AG04449 (cell line): ENCODE measurements around the gene SIRT7.

ENCODE experiments used
- CTCF ChIA-PET: fragments of 350-600 bp; formaldehyde crosslinking; extraction: SDS; loops from one replicate; lab custom pipeline; 2021; ENCODE audit warnings: antibody characterized with exemption; lab: Yijun Ruan, JAX
- POLR2A ChIA-PET: fragments of 400-600, 350-600 bp; formaldehyde crosslinking; extraction: SDS; loops from one replicate; lab custom pipeline; 2020; ENCODE audit warnings: antibody characterized with exemption, inconsistent platforms; lab: Yijun Ruan, JAX
- DNase-seq: peaks from one replicate; pipeline ENCODE4 v3.0.0-alpha.2; 2010; ENCODE audit warnings: low read depth, low spot score
- H3K4me3 ChIP-seq: 2 replicates; pipeline ENCODE4 v1.5.1; 2011; ENCODE audit warnings: low read depth, mild to moderate bottlenecking, control low read depth, low read length
- CTCF ChIP-seq: IDR thresholded peaks from one replicate; pipeline ENCODE4 v1.5.1; 2011; ENCODE audit warnings: mild to moderate bottlenecking, moderate library complexity, low read length, control low read depth, inconsistent platforms; ENCODE audit not compliant: insufficient read depth; ENCODE audit errors: missing control alignments

SIRT7 gene

GRCh38 chr17:81940538-81941483, 22.8 kb upstream of the SIRT7 start:
- ChIA-PET POLR2A (no interaction called here), CTCF (interaction anchor here (1.9 kb wide), 1 partner anchor 19 kb away, joined by 11 read pairs; no protein-coding TSS in a partner anchor)
- no peak for DNase-seq
- H3K4me3 ChIP-seq = no peak overlapping the region
- TF ChIP-seq CTCF = no peak

DNA sequence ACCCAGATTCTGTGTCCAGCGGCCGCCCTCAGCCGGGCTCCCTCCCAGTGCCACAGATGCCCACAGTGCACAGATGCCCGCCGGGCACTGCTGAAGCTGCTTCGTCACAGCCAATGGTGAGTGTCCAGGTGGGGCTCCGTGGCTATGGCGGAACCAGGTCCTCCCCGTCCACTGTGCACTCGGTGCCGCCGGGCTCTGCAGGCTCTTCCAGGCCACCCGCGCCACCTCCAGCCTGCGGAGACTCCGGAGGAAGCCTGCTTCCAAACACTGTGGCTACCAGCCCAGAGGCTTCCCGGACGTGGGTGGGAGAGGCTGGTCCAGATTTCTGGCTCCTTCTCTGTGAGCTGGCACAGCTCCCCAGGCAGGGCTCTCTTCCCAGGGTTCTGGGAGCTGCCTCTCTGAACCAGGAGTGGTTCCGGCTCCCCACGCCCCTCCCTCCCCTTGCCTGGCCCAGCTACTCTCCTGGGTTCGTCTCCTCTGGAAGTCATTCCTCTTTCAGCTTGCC, 22.0 kb upstream of the SIRT7 start:
- no peak for TF ChIP-seq CTCF
- ChIA-PET CTCF (interaction anchor here (0.6 to 1.9 kb wide), 2 partner anchors 12 to 20 kb away, joined by 3 to 11 read pairs; partner anchors contain the start of gene MAFG), POLR2A (no interaction called here)
- no peak overlapping the region for H3K4me3 ChIP-seq
- DNase-seq = no peak

GRCh38 chr17:81939218-81939617, 21.2 kb upstream of the SIRT7 start:
- H3K4me3 ChIP-seq = no peak overlapping the region
- DNase-seq = no peak
- TF ChIP-seq CTCF = no peak
- ChIA-PET CTCF (interaction anchor here (1.4 kb wide), 1 partner anchor 21 kb away, joined by 10 read pairs; the partner anchor contains the start of gene NOTUM), POLR2A (no interaction called here)

DNA sequence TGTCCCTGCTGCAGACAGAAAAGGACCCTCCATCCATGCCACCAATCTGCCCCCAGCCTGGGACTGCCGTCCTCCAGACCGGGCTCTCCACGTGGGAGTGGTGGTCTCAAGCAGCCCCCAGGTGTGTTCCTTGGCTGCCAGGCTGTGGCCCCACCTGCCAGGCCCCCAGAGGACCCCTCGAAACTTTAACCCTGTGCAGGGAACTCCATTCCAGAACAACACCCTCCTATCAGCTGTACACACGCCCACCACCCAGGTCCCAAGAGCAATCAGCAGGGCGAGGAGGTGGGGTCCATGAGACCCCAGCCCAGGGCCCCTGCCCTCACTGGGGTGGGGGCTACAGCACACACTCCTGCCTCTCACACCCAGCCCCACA, 17.7 kb upstream of the SIRT7 start:
- POLR2A ChIA-PET = interaction anchor here (0.7 kb wide), 1 partner anchor 8 kb away, joined by 4 read pairs; no protein-coding TSS in a partner anchor
- TF ChIP-seq CTCF = no peak
- DNase-seq = no peak
- H3K4me3 ChIP-seq = peak overlapping the region; percentile 56
- CTCF ChIA-PET = interaction anchor here (1.0 kb wide), 2 partner anchors 12 to 24 kb away, joined by 3 to 4 read pairs; no protein-coding TSS in a partner anchor

GRCh38 chr17:81934850-81935708, 17.1 kb upstream of the SIRT7 start:
- ChIA-PET CTCF (interaction anchor here (1.1 to 1.2 kb wide), 2 partner anchors 18 to 24 kb away, joined by 3 to 4 read pairs; no protein-coding TSS in a partner anchor), POLR2A (no interaction called here)
- peak overlapping the region; percentile 56 for H3K4me3 ChIP-seq
- no peak for TF ChIP-seq CTCF
- DNase-seq = no peak
